AG09309 (cell line): ENCODE measurements around the gene STAC2.

ENCODE experiments used
- DNase-seq: peaks from one replicate; pipeline ENCODE4 v3.0.0-alpha.2; 2010; ENCODE audit warnings: low read depth
- H3K4me3 ChIP-seq: 2 replicates; pipeline ENCODE4 v1.5.1; 2011; ENCODE audit warnings: mild to moderate bottlenecking, low read depth, low read length, moderate library complexity; ENCODE audit not compliant: control insufficient read depth
- TF ChIP-seq, protein P1 (sequence below): IDR thresholded peaks from 2 replicates; pipeline ENCODE4 v1.5.1; 2011; ENCODE audit warnings: mild to moderate bottlenecking, low read depth, low read length, inconsistent platforms; ENCODE audit not compliant: insufficient read depth, control insufficient read depth; ENCODE audit errors: missing control alignments

The STAC2 gene

DNA sequence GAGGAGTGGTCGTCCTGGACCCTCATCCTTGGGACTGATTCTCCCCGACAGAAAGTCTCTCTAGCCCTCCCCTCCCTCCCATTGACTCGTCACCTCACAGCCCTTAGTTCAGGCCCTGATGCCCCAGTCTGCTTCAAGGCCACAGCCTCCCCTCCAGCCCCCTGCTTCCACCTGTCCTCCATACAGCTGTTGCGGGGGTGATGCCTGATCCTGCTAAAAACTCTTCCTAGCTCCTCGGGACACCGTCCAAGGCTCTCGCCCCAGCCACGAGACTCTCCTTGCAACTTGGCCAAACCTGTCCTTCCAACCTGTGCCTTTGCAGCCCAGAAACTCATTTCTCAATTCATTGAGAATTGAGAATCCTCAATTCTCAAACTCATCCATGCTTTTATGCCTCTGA is 6.8 kb downstream of the STAC2 start:
- TF ChIP-seq, protein P1, sequence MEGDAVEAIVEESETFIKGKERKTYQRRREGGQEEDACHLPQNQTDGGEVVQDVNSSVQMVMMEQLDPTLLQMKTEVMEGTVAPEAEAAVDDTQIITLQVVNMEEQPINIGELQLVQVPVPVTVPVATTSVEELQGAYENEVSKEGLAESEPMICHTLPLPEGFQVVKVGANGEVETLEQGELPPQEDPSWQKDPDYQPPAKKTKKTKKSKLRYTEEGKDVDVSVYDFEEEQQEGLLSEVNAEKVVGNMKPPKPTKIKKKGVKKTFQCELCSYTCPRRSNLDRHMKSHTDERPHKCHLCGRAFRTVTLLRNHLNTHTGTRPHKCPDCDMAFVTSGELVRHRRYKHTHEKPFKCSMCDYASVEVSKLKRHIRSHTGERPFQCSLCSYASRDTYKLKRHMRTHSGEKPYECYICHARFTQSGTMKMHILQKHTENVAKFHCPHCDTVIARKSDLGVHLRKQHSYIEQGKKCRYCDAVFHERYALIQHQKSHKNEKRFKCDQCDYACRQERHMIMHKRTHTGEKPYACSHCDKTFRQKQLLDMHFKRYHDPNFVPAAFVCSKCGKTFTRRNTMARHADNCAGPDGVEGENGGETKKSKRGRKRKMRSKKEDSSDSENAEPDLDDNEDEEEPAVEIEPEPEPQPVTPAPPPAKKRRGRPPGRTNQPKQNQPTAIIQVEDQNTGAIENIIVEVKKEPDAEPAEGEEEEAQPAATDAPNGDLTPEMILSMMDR = no peak
- no peak overlapping the region for H3K4me3 ChIP-seq
- DNase-seq = no peak

DNA sequence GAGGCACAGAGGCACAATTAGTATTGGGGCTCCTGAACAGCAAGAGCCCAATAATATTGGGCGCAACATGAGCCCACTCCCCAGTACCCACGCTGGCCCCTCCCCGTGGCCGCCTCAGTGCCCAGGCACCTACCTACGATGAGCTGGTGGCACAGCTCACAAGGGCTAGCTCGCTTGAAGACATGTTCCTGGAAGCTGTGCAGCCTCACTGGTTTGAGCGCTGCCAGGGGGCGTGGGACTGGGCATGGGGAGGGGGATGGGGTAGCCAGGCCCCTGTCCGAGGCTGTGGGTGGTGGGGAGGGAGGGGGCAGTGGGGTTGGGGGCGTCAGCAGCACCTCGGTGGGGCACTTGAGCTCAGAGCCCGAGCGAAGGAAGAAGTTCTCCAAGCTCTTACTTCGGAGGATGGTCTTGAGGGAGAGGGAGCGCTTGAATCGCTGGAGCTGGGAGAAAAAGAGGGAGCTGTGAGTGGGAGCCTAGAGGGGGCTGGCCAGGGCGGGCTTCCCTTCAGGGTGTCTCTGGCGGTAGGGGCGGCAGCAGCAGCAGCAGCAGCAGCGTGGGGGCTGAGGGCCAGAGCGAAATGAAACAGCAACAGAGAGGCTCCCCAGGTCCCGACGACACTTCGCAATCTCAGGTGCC is 7.9 kb downstream of the STAC2 start:
- H3K4me3 ChIP-seq = no peak overlapping the region
- DNase-seq = no peak
- TF ChIP-seq, protein P1 = no peak

DNA sequence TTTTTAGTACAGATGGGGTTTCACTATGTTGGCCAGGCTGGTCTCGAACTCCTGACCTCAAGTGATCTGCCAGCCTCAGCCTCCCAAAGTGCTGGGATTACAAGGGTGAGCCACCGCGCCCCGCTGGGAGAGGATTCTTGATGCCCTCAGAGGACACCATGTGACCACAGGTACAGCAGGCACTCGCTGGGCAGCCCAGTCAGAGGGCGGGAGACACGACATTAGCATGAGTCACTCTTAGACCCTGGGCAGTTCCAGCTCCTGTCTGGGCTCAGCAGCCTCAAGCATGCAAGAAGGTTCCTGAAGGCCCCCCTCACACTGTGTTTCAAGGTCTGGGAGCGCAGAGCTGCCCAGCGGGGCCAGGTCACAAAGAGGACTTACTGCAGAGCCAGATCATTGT is 11.9 kb downstream of the STAC2 start:
- no peak for DNase-seq
- TF ChIP-seq, protein P1 = no peak
- H3K4me3 ChIP-seq = no peak overlapping the region

DNA sequence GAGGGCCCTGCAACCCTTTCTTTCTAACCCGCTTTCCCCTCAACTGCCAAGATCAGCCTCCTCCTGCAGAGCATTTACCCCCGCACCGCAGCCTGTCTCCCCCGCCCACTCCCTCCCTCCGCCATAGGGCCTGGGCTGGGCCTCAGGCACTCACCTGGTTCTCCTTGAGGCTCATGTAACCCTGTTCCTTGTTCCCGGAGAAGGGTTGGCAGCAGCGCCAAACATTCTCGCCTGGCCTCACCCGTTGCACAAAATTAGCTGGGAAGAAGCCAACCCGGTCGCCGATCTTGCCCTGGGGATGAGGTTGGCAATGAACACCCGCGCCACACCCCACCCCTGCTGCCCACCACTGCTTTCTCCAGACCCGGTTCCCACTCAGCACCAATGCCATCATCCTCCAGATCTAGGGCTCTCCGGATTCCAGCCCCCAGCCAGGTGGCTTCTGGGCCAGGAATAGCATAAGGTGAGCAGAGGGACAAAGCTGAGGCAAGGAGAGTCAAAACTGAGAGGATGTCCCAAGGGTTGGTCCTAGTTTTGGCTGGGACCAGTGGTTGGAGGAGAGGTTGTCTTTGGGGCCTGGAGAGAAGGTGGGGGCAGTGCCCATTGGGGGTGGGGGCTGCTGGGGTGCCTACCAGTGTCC is 12.8 kb downstream of the STAC2 start:
- TF ChIP-seq, protein P1 = no peak
- DNase-seq = no peak
- no peak overlapping the region for H3K4me3 ChIP-seq

DNA sequence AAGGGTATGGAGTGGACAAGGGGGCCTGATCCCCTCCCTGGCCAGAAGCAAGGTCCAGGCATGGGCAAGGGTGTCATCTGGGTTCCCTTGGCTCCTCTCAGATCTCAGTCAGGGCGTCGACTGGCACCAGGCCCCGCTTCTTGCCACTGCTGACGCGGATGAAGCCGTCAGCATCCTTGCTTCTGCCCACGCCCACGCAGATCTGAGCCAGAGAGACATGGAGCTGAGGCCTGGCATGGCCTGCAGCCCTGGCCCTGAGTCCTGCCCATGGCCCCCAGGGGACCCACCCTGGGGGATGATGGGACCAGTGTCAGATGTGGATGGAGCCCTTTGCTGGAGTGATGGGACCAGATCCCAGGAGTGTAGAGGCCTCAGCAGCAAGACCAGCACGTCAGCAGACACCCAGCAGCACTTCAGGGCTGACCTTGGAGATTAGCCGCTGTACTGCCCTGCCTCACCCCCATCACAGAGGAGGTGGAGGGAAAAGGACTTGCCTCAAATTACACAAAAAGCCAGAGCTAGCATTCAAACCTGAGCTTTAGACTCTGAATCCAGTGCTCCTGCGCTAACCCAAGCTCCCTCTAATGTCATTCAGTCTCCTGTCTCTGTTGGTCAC is 13.4 kb downstream of the STAC2 start:
- no peak for DNase-seq
- TF ChIP-seq, protein P1 = no peak
- H3K4me3 ChIP-seq = no peak overlapping the region

DNA sequence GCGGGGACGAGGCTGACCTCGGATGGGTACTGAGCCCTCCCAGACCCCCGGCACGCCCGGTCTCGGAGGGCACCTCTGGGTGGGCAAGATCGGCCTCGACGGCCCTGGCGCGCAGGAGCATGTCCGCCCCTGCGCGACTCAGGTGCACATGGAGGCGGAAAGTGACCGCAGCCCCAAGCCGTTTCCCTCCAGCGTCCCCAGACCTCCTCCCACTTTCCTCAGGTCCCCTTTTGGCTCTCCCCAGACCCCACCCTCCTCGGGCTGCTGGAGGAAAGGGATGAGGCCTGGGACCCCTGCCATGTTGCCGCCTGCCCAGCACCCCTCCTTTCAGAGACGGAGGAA is 15.7 kb downstream of the STAC2 start:
- no peak for DNase-seq
- peak overlapping the region; percentile 39 for H3K4me3 ChIP-seq
- TF ChIP-seq, protein P1 = no peak
